ENCODE data around the gene UFSP2. TPM values are rescaled to one million over a fixed set of nuclear protein-coding genes. Genes with fewer than 3 reads are reported as not detected.
"Not testable (repeated sequence)": the region's sequence is repeated elsewhere in the genome, so short reads cannot be mapped to it uniquely, and the experiment has no call there.

Gene UFSP2
- total RNA-seq, 1 donor from 2014 or later: 44.1 TPM

GRCh38 chr4:185384061-185384460 lies 41.7 kb downstream of the UFSP2 start:
- DNase-seq (ENCODE audit: low spot score): no peak

GRCh38 chr4:185383451-185383850 lies 42.3 kb downstream of the UFSP2 start:
- DNase-seq (ENCODE audit: low spot score): no peak

DNA sequence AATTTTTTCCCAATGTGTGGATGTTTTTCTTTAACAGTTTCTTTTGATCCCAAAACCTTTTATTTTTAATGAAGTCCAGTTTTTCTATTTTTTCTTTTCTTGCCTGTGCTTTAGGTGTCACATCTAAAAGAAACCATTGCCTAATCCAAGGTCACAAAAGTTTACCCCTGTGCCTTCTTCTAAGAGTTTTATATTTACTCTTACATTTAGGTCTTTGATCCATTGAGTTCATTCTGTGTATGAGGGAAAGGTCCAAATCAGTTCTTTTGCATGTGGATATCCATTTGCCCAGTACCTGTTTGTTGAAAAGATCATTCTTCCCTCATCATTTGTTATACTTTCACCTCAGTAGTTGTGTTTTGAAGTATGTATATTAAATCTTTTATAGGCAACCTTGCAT lies 43.0 kb downstream of the UFSP2 start:
- DNase-seq (ENCODE audit: low spot score): no peak

DNA sequence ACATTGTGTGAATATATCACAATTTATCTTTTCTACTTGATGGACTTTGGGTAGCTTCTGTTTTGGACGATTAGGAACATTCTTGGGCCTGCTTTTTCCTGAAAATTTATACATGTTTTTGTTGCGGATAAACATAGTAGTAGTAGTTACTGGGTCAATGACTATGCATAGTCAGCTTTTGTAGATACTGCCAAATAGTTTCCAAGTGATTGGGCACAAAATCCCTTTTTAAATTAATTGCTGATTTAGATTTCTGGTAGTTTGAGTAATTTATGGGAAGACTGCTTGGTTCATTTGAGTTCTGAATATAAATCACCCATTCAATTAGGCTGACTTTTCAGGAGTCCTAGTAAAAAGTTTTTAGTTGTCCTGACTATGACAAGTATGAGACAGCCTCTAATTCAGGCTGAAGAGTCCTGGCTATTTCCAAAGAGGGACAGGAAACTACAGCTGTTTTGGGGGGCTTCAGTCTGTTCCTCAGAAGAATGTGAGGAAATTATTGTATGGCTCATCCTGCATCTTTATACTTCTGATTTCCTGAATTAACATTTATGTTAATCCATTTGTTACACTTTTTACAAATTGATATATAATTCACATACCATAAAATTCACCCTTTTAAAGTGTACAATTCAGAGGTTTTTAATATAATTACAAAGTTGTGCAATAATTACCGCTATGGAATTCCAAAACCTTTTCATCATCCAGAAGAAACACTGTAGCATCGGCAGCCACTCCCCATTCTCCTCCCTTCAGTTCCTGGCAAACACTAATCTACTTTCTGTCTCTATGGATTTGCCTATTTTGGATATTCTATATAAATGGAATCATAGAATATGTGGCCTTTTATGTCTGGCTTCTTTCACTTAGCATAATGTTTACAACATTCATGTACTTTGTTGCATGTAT lies 44.2 kb downstream of the UFSP2 start:
- no peak for DNase-seq (ENCODE audit: low spot score)

GRCh38 chr4:185380320-185380719 lies 45.4 kb downstream of the UFSP2 start:
- DNase-seq (ENCODE audit: low spot score): no peak

- DNase-seq (ENCODE audit: low spot score): no peak
These were observed 46.2 kb downstream of the UFSP2 start for GRCh38 chr4:185379326-185380295.

DNA sequence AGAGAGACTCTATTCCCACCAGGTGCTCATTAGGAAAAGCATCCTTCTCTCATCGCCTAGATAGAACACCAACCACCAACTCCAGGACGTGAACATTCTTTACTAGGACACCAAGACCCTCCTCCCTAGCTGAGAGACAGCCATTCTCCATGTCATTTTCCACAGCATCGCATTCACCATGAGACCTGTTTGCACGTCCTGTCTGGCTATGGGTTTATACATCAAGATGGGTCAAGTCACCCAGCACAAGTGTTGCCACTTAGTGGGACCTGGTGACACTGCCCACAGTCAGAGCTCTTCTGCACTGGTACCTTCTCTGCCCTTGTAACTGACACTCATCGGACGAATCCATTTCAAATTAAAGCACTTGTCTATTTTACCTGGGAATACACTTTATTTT lies 47.5 kb downstream of the UFSP2 start:
- DNase-seq (ENCODE audit: low spot score): no peak

- DNase-seq (ENCODE audit: low spot score): no peak
These were observed 51.2 kb downstream of the UFSP2 start for GRCh38 chr4:185374573-185374972.

DNA sequence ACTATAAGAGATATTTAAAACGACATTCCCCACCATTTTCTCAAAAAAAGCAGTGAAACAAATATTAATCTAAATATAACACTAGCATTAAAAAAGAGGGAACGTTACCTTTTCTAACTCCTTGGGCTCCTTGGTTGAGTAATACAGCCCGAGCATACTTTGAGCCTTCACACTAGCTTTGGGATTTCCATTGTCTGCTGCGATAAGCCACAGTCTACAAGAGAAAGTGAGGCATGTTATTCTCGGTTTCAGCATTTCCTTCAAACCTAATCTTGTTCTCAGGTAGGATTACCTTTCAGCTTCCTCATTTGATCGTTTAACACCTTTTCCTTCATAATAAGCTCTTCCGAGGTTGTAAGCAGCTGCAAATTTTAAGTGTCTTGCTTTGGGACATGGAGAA lies 51.7 kb downstream of the UFSP2 start:
- DNase-seq (ENCODE audit: low spot score): no peak

- DNase-seq (ENCODE audit: low spot score): no peak
These were observed 54.1 kb downstream of the UFSP2 start for GRCh38 chr4:185371702-185372101.

DNA sequence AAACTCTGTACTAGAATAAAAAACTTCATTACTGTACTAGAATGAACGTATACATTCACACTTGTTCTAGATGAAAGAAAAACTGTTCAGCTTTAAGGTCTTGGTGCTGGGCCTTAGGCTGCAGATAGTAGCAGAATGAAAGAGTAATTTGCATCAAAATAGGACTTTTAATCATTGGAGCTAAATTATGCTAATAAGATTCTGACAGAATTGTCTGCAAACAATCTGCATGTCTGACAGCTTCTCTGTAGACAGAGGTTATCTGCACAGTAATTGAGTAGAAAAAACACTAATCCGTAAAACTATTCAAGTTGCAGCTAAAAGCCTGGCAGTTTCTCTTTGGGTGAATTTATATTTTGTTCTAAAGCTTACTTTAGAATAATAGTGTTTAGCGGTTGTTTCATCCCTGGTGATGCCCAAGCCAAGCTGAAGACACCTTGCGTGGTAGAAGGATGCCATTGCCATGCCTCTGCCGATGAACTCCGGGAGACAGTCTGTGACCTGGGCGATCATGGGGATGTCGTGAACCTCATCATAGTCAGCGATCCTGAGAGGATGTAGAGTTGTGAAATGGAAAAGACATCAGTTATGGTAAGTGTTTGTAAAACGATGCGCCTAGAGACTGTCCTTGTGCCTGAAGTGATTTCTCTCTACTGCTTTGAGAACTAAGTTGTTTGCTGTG lies 55.4 kb downstream of the UFSP2 start:
- DNase-seq (ENCODE audit: low spot score): no peak

GRCh38 chr4:185369731-185370130 lies 56.0 kb downstream of the UFSP2 start:
- DNase-seq (ENCODE audit: low spot score): no peak

GRCh38 chr4:185364886-185365285 lies 60.9 kb downstream of the UFSP2 start:
- DNase-seq (ENCODE audit: low spot score): no peak

- no peak for DNase-seq (ENCODE audit: low spot score)
These were observed 62.5 kb downstream of the UFSP2 start for GRCh38 chr4:185363251-185363650.

GRCh38 chr4:185362570-185362969 lies 63.2 kb downstream of the UFSP2 start:
- DNase-seq (ENCODE audit: low spot score): not testable (repeated sequence)

DNA sequence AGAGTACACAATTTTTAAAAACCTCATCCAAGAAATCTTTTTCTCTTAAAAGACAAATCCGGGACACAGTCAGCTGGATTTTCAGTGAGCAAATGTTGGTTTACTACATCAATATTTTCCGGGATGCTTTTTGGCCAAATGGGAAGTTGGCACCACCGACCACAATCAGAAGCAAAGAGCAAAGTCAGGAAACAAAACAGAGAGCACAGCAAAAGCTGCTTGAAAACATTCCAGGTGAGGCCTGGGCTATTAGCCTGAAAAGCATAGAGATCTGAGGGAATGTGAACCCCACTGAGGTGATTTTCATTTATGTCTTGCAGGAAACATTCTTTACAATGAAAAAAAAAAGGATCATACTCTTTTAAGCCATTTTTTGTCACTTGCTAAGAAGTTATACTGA lies 63.9 kb downstream of the UFSP2 start:
- no peak for DNase-seq (ENCODE audit: low spot score)

DNA sequence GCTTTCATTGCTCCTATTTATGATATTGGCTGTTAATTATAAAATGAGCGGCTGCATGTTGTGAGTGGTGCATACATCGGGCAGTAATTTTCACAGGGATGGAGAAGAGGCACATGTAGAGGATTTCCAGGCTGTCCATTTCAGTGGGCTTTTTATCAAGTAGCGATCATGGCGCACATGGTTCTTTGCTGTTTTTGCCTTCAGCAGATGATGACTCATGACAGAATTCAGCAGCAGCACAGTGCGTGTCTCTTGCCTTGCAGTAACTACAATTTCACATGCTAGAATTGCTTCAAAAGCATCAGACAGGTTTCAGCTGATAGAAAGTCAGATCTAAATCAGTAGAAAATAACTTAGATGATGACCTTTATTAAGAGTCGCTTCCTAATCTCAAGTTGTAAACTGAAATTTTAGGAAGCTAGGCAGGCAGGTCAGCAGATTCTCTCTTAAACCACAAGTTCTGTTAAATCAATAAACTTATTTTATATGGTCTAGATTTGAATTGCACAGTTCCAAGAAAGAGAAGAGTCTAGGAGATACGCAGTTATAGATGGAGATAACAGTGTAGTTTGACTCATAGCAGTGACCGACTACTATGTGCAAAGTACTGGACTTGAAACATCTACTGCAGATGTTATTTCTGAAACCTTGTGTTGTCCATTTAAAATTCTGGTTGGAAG lies 65.9 kb downstream of the UFSP2 start:
- DNase-seq (ENCODE audit: low spot score): peak; percentile 28

DNA sequence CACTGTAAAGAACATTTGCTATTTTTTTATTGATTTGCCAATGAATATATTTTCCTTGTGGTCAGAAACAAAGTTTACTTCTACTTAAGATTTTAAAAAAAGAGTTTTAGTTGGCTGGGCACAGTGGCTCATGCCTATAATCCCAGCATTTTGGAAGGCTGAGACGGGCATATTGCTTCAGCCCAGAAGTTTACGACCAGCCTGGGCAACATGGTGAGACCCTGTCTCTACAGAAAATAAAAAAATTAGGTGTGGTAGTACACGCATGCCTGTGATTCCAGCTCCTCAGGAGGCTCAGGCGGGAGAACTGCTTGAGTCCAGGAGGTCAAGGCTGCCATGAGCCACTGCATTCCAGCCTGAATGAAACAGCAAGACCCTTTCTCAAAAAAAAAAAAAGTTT lies 66.8 kb downstream of the UFSP2 start:
- no peak for DNase-seq (ENCODE audit: low spot score)

DNA sequence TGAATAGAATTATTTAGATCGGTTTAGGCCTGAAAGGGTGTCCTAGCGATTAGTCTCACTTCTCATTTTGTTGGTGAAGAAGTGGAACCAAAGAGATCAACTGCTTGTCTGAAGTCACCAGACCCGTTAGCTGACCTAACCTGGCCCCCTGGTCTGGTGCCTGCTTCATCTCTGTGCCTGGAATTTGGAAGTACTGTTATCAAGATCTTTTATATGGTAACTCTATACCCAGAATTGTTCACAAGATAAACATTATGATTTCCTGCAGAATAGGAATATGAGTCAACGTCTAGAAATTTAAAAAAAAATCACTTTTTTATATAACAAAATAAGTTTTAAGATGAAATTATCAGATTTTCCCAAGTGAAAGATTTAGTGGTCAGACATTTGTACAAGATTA lies 67.2 kb downstream of the UFSP2 start:
- DNase-seq (ENCODE audit: low spot score): peak; percentile 39

GRCh38 chr4:185357733-185358440 lies 67.9 kb downstream of the UFSP2 start:
- no peak for DNase-seq (ENCODE audit: low spot score)

GRCh38 chr4:185357211-185357610 lies 68.6 kb downstream of the UFSP2 start:
- no peak for DNase-seq (ENCODE audit: low spot score)
